DND-41 (cell line): ENCODE results near the gene TTC39A.

Experiments
- CTCF ChIP-seq: IDR thresholded peaks from 2 replicates; pipeline ENCODE4 v1.5.1; 2012; ENCODE audit warnings: borderline replicate concordance, low read length, moderate library complexity, mild to moderate bottlenecking; ENCODE audit not compliant: poor library complexity, severe bottlenecking; ENCODE audit errors: extremely low read depth
- EZH2 ChIP-seq: IDR thresholded peaks from 3 replicates; pipeline ENCODE4 v1.6.1; 2012; ENCODE audit warnings: borderline replicate concordance, low read depth, mild to moderate bottlenecking, moderate library complexity, low read length, inconsistent platforms; ENCODE audit not compliant: severe bottlenecking

DNA sequence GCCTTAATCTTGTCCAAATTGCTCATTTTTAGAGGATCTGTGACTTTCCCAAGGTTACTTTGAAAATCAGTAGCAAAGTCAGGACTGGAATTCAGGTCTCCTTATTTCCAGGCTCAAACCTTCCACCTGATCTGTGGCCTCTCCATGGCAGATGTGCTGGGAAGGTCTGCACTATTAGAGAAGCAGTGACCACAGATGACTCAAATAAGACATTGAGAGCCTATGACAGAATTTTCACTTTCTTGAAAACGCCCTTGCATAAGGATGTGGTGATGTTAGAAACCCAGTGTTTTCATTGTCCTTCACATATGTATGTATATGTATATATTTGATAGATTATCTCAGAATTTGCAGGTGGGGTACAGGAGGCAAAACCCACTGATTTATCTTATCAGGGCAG is 45.3 kb downstream of the TTC39A start:
- TF ChIP-seq EZH2 (no peak), CTCF (no peak)
